22Rv1 (cell line): ENCODE measurements around the gene MCAM.

Experiments
- H3K27ac ChIP-seq: fragments of 450-650 bp; 2 replicates; pipeline ENCODE4 v1.5.1; 2017
- ZFX ChIP-seq: fragments of 450-650 bp; IDR thresholded peaks from 2 replicates; pipeline ENCODE4 v1.6.1; 2017; ENCODE audit warnings: antibody characterized with exemption, borderline replicate concordance
- TF ChIP-seq, protein P1 (sequence below): fragments of 450-650 bp; IDR thresholded peaks from 2 replicates; pipeline ENCODE4 v1.5.1; 2017; ENCODE audit warnings: mild to moderate bottlenecking

The MCAM gene

DNA sequence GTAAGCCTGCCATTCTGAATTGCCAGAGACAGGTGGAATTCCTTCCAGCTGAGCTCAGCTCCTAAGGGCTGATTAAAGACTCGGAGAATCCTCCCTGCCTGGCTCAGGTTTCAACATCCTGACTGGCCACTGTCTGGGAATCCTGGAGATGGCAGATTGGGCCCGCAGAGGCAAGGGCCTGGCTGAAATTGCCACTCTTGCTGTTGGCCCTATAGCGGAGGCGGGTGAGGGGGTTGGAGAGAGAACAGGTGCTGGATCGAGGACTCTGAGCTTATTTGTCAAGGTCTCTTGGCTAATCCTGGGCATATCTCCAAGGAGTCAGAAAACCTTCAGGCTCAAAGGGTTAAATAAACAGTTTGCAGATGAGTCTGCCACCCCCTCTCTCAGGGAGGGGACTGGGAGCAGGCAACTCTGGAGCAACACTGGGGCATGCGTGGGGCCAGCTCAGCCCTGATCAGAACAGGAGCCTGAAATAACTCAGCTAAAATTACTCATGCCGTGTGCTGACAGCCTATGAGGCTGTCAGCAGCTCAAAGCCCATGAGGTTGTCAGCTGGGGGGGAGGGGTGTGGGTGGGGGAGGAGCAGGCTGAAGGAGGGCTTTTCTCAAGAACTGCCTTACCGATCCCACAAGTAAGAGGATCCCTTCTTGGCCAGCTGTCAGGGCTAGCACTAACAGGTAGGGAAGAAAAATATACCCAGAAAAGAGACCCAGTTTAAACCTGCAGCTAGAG, 44.3 kb upstream of the MCAM start:
- TF ChIP-seq, protein P1, sequence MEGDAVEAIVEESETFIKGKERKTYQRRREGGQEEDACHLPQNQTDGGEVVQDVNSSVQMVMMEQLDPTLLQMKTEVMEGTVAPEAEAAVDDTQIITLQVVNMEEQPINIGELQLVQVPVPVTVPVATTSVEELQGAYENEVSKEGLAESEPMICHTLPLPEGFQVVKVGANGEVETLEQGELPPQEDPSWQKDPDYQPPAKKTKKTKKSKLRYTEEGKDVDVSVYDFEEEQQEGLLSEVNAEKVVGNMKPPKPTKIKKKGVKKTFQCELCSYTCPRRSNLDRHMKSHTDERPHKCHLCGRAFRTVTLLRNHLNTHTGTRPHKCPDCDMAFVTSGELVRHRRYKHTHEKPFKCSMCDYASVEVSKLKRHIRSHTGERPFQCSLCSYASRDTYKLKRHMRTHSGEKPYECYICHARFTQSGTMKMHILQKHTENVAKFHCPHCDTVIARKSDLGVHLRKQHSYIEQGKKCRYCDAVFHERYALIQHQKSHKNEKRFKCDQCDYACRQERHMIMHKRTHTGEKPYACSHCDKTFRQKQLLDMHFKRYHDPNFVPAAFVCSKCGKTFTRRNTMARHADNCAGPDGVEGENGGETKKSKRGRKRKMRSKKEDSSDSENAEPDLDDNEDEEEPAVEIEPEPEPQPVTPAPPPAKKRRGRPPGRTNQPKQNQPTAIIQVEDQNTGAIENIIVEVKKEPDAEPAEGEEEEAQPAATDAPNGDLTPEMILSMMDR, result no peak
- no peak for TF ChIP-seq ZFX
- H3K27ac ChIP-seq, result peak overlapping the region; percentile 82

DNA sequence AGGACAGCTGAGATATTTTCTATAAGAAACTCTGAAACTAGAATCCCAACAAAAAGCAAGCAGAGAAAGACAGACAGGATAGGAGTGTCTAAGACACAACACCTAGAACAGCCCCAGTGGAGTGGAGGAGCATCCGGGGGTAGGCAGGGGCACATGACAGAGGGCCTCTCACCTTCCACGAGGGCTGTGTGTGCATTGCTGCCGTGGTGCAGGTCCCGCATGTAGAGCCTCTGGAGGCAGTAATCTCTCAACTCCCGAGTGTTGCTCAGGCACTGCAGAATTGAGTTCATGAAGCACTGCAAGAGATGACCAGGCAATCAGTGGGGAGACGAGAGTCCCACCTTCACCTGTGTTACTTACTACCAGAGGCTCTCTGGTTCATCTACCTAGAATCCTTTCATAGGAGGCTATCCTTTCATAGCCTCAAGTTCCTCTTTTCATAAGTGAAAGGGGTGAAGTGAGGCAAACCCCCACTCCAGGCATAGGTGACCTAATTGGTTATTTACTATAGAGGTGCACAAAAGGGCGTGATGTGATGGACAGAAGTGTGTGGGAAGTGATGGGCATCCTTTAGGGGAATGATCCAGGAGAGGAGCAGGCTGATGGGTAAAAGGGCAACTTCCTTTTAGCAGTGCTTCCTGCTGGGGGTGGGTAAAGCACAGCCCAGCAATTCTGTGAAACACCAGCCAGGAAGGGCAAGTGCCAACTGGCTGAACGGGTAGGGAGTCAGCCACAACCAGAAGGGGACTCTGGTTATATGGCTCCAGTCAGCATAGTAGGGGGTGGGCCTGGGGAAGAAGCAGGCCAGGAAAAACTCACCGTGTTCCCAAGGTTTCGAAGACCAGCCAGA, 42.7 kb upstream of the MCAM start:
- peak overlapping the region; percentile 82; the same call in 1 of the 2 replicates for H3K27ac ChIP-seq
- TF ChIP-seq ZFX, result no peak
- TF ChIP-seq, protein P1, result no peak

DNA sequence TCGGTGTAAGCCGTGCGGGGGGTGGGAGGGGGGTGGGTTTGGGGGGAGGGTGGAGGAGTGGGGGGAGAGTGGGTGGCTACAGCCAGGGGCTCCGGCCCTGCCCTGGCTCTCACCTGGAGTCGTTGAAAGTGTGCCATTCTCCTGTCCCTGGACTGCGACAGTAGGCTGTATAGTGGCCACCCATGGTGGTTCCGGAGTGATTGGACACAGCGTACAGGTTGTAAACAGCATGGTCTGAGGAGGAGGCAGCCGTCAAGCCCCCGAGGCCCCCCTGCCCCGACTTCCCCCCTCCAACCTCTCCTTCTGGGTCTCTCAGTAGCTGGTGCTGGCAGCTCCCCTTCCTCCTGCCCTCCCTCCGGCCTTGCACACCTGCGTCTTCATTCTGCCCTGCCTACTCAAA, 40.1 kb upstream of the MCAM start:
- H3K27ac ChIP-seq, result no peak overlapping the region
- TF ChIP-seq, protein P1, result no peak
- no peak for TF ChIP-seq ZFX

DNA sequence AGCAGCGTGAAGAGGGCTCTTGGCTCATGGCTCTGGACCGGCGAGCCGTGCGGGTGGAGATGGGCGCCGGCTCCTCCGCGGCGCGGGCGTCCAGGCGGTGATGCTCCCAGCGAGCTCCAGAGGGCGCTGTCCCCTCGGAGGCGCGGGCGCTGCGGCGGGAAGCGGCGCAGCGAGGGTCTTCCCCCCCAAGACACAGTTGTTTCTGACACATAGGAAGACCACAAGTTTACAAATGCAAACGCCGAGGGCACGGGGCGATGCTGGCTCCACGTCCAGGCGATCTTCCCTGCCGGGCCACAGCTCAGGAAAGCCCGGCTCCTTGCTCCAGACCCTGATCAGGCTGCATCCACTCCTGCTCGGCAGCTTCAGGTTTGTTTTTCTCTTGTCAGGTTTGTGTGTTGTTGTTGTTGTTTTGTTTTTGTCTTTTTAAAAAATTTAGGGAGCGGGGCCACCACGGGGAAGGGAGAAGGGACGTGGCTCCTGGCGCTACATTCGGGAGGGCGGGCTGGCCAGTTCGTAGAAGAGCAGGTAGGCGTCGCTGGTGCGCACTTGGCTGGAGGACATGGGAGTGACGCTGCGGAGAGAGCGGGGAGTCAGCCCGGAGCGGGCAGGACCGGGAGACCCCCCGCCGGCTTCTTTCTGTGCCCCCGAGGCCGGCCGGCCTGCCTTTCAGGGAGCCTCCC, 39.6 kb upstream of the MCAM start:
- TF ChIP-seq ZFX, result no peak
- TF ChIP-seq, protein P1, result peak; percentile 93

DNA sequence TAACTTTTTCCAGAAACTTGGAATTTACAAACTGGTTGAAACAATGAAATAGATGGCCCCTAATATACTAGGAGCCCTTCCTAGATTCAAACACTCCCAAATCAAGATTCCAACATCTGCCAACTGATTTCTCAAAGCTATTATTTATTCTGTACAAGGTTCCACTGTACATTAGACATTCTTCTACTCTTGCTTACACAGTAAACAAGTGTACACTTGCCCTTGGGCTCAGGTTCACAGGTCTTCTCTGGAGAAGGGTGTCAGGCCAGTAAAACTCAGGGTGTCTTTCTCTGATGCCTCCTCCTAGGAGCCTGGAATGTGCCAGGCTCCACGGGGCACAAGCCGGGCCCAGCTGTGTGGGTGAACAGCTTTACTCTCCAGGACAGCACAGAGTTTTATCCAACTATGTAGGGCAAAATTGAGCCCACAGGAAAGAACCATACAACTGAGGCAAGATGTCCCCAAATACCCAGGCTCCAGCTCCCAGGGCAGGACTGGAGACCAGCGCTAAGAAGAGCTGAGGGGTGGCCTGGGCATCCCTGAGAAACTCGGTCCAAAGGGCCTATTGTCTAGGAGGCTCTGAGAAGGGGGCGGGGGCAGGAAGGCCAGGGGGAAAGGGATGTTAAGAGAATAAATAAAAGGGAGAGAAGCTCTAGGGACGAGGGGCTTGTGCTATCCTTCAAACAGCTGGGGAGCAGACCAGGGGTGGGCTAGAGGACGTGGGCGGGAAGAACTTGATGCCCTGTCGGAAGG, 38.3 kb upstream of the MCAM start:
- peak overlapping the region; percentile 31 for H3K27ac ChIP-seq
- TF ChIP-seq, protein P1, result no peak
- TF ChIP-seq ZFX, result no peak

More for the DNA sequence above, 39.6 kb upstream of the MCAM start:
- H3K27ac ChIP-seq, result peak overlapping the region; percentile 70

DNA sequence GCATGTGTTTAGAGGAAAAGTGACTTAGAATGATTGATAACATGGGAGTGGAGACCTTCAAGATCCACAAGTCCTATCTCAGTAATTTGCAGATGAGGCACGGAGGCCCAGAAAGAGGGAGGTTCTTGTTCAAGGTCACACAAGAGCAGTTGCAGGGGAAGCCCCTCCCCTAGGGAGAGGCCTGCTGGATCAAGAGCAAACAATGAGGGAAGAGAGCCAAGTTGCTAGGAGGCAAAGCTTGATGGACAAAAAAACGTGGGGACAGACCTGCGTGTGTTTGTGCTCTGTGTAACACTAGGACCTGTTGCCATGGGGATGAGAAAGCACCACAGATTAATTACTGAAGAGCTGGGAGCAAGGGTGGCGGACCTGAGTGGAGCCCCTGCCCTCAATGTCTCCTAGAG, 35.9 kb upstream of the MCAM start:
- peak overlapping the region; percentile 30; the same call in 1 of the 2 replicates for H3K27ac ChIP-seq
- TF ChIP-seq, protein P1, result no peak
- no peak for TF ChIP-seq ZFX
